MM.1S (cell line): ENCODE measurements around the gene GPAT2.

Experiments used
- EZH2 ChIP-seq: fragments of 300-600 bp; sonication (generic); optimal IDR thresholded peaks from 2 replicates; pipeline ENCODE3; 2017; ENCODE audit warnings: low read depth, mild to moderate bottlenecking, antibody characterized with exemption, low read length, mixed read lengths
- EZH2phosphoT487 ChIP-seq: fragments of 300-600 bp; sonication (generic); IDR thresholded peaks from 2 replicates; pipeline ENCODE4 v1.6.1; 2018; ENCODE audit warnings: antibody characterized with exemption, low read length
- TF ChIP-seq, protein P1 (sequence below): fragments of 300-600 bp; sonication (generic); IDR thresholded peaks from 2 replicates; pipeline ENCODE4 v1.5.1; 2016; ENCODE audit warnings: antibody characterized with exemption, low read length, mixed read lengths

GRCh38 chr2:96073170-96073775 is 38.6 kb upstream of the GPAT2 start:
- TF ChIP-seq, protein P1, sequence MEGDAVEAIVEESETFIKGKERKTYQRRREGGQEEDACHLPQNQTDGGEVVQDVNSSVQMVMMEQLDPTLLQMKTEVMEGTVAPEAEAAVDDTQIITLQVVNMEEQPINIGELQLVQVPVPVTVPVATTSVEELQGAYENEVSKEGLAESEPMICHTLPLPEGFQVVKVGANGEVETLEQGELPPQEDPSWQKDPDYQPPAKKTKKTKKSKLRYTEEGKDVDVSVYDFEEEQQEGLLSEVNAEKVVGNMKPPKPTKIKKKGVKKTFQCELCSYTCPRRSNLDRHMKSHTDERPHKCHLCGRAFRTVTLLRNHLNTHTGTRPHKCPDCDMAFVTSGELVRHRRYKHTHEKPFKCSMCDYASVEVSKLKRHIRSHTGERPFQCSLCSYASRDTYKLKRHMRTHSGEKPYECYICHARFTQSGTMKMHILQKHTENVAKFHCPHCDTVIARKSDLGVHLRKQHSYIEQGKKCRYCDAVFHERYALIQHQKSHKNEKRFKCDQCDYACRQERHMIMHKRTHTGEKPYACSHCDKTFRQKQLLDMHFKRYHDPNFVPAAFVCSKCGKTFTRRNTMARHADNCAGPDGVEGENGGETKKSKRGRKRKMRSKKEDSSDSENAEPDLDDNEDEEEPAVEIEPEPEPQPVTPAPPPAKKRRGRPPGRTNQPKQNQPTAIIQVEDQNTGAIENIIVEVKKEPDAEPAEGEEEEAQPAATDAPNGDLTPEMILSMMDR, result no peak
- no peak for TF ChIP-seq EZH2
- no peak for TF ChIP-seq EZH2phosphoT487
